Testis (tissue), 3 donors: Measurements from ENCODE around the gene SLC46A1. TPM values are rescaled to one million over a fixed set of nuclear protein-coding genes. Genes with fewer than 3 reads are reported as not detected.

Source experiments
- DNase-seq: peaks from one replicate; pipeline ENCODE4 v3.0.0-alpha.2; 2019
- H3K27ac ChIP-seq, 2 donors: fragments of 200-600 bp; sonication (generic); one replicate each; pipeline ENCODE4 v1.5.1; 2019
- H3K27me3 ChIP-seq: fragments of 200-600 bp; sonication (generic); one replicate; pipeline ENCODE4 v1.5.1; 2019
- H3K36me3 ChIP-seq: fragments of 200-600 bp; sonication (generic); one replicate; pipeline ENCODE4 v1.5.1; 2017; ENCODE audit warnings: low read depth; ENCODE audit errors: missing control alignments
- H3K4me1 ChIP-seq: fragments of 200-600 bp; sonication (generic); one replicate; pipeline ENCODE4 v1.5.1; 2019
- H3K4me3 ChIP-seq, 2 donors: fragments of 200-600 bp; sonication (generic); one replicate each; pipeline ENCODE4 v1.5.1; 2017 to 2019
- H3K9me3 ChIP-seq: fragments of 200-600 bp; sonication (generic); one replicate; pipeline ENCODE4 v1.5.1; 2017
- CTCF ChIP-seq, 3 experiments: fragments of 450-650 bp in 2 of 3; fragments of 200-600 bp in 1 of 3; sonication (generic) in 1 of 3; IDR thresholded peaks; one replicate each; pipeline ENCODE4 v1.5.1; 2016 to 2019; ENCODE audit warnings: antibody characterized with exemption in 3 of 3, mild to moderate bottlenecking in 2 of 3, moderate library complexity in 1 of 3
- POLR2A ChIP-seq: fragments of 450-650 bp; IDR thresholded peaks from one replicate; pipeline ENCODE4 v1.6.1; 2017; ENCODE audit warnings: antibody characterized with exemption, mild to moderate bottlenecking, moderate library complexity
- WGBS, 2 donors: methylation state at CpG; one replicate each; pipeline ENCODE4 v1.1.5; 2018; 5-methylcytosine and 5-hydroxymethylcytosine counted together
- intact Hi-C: fragments of 100-400 bp; cut with DNase I; formaldehyde crosslinking; loops from one replicate; pipeline ENCODE4 v1.15.1; 2023; ENCODE audit warnings: low total_unique reads
- polyA plus RNA-seq: library from polyadenylated mRNA; stranded (reverse); fragments of 350-450 nt; fragmentation: Illumina TruSeq; extraction: RNeasy Lipid Tissue Mini Kit (QIAGEN cat#74804); gene quantifications from one replicate; pipeline ENCODE4 v1.2.3, GENCODE V29; 2014; ENCODE audit warnings: low read depth, low replicate concordance; ENCODE audit not compliant: insufficient read depth
- total RNA-seq, 2 donors: library from RNA; depleted of rRNA; stranded (reverse); fragments of >200 nt; gene quantifications; one replicate each; pipeline ENCODE4 v1.2.3, GENCODE V29; 2016

Gene SLC46A1
- total and polyA plus RNA-seq, 3 donors from 2014 or later: 7.5 to 13.7 (median 13.5) TPM

GRCh38 chr17:28368915-28369683 is 36.9 kb downstream of the SLC46A1 start:
- WGBS, 2 donors: 93 to 95% methylated on average over 10 to 23 of the region's 23 CpGs
- intact Hi-C loops: no loop called here
- no peaks in the 10 kb centered on the region for H3K36me3 ChIP-seq
- DNase-seq: no peak
- no peaks in the 10 kb centered on the region for H3K27me3 ChIP-seq
- no peak overlapping the region for H3K4me3 ChIP-seq
- H3K4me1 ChIP-seq: peaks cover 28% of the 10 kb centered on the region
- no peak overlapping the region for H3K27ac ChIP-seq
- TF ChIP-seq CTCF (IDR thresholded peaks at IDR 0.05) (no peak), POLR2A (no peak)
- H3K9me3 ChIP-seq: no peaks in the 10 kb centered on the region

GRCh38 chr17:28368306-28368831 is 37.6 kb downstream of the SLC46A1 start:
- intact Hi-C loops: no loop called here
- no peak for DNase-seq
- no peaks in the 10 kb centered on the region for H3K27me3 ChIP-seq
- H3K36me3 ChIP-seq: no peaks in the 10 kb centered on the region
- WGBS, 2 donors: 80 to 86% methylated on average over 1 to 5 of the region's 5 CpGs
- H3K9me3 ChIP-seq: no peaks in the 10 kb centered on the region
- H3K4me1 ChIP-seq: peaks cover 27% of the 10 kb centered on the region
- no peak overlapping the region for H3K4me3 ChIP-seq
- TF ChIP-seq CTCF (IDR thresholded peaks at IDR 0.05) (no peak), POLR2A (no peak)
- H3K27ac ChIP-seq: no peak overlapping the region

GRCh38 chr17:28367641-28368305 is 38.2 kb downstream of the SLC46A1 start:
- Histone ChIP-seq H3K36me3 (no peaks in the 10 kb centered on the region), H3K4me3 (no peak overlapping the region), H3K27ac (no peak overlapping the region), H3K27me3 (no peaks in the 10 kb centered on the region), H3K9me3 (no peaks in the 10 kb centered on the region), H3K4me1 (peaks cover 21% of the 10 kb centered on the region)
- DNase-seq: no peak
- TF ChIP-seq POLR2A (no peak), CTCF (IDR thresholded peaks at IDR 0.05) (no peak)
- intact Hi-C loops: no loop called here
- WGBS, 2 donors: 91 to 94% methylated on average over 9 to 21 of the region's 21 CpGs

- intact Hi-C loops: no loop called here
- H3K36me3 ChIP-seq: no peaks in the 10 kb centered on the region
- TF ChIP-seq CTCF (IDR thresholded peaks at IDR 0.05): no peak
- TF ChIP-seq POLR2A: no peak
Observed at GRCh38 chr17:28366605-28367004, 39.4 kb downstream of the SLC46A1 start.

More at GRCh38 chr17:28366605-28367004, 39.4 kb downstream of the SLC46A1 start:
- H3K4me3 ChIP-seq: no peak overlapping the region
- H3K27ac ChIP-seq: no peak overlapping the region
- no peak for DNase-seq
- no peaks in the 10 kb centered on the region for H3K9me3 ChIP-seq
- peaks cover 15% of the 10 kb centered on the region for H3K4me1 ChIP-seq
- WGBS, 2 donors: 43 to 83% methylated on average over 1 of the region's 1 CpG
- H3K27me3 ChIP-seq: no peaks in the 10 kb centered on the region
